GM18526 (cell line): ENCODE results near the gene EFNB2.
A peak's percentile ranks its signal among the peaks of the same experiment; 100 is the strongest.

Experiments used
- POLR2A ChIP-seq: IDR thresholded peaks from 3 replicates; pipeline ENCODE4 v1.6.1; 2011; ENCODE audit not compliant: insufficient read length; ENCODE audit errors: extremely low read depth

Gene EFNB2, protein sequence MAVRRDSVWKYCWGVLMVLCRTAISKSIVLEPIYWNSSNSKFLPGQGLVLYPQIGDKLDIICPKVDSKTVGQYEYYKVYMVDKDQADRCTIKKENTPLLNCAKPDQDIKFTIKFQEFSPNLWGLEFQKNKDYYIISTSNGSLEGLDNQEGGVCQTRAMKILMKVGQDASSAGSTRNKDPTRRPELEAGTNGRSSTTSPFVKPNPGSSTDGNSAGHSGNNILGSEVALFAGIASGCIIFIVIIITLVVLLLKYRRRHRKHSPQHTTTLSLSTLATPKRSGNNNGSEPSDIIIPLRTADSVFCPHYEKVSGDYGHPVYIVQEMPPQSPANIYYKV

DNA sequence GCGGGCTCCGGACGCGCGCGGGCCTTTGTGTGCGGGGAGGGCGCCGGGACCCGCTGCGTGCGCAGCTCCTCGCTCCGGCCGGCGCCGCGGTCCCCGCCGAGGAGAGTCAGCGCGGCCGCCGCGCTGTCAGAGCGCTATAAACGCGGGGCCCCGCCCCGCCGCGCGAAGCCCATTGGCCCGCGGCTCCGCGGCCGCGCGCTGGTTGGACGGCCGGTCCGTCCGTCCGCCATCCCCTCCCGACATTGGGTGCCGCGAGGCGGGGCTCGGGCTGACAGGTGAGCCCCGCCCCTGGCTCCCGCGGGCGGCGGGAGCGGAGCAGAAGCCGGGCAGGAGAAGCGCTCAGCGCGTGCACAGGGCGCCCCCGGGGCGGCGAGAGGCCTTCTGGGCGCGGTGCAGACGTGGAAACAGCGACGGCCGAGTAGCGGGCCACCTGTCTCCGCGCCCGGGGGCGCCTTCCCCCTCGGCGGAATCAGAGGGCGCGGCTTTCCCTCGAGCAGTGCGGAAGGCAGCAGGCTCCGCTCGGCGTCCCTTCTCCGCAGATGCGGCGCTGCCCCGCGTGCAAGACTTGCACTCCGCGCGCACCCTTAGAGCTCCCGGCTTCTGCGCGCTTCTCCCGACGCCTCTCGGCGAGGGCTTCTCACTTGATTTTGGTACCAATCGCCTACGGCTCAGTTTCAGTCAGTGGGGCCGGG, at the start of gene EFNB2:
Gene EFNB2, minus strand, starts transcription at position 111 of the 692 bp plus-strand sequence. CDS start 698 bp downstream, outside the sequence.
- peak; percentile 72 for TF ChIP-seq POLR2A

GRCh38 chr13:106581225-106581624, 45.8 kb upstream of the EFNB2 start:
- TF ChIP-seq POLR2A, result no peak

- TF ChIP-seq POLR2A, result no peak
These were observed 40.4 kb upstream of the EFNB2 start for GRCh38 chr13:106575896-106576295.

DNA sequence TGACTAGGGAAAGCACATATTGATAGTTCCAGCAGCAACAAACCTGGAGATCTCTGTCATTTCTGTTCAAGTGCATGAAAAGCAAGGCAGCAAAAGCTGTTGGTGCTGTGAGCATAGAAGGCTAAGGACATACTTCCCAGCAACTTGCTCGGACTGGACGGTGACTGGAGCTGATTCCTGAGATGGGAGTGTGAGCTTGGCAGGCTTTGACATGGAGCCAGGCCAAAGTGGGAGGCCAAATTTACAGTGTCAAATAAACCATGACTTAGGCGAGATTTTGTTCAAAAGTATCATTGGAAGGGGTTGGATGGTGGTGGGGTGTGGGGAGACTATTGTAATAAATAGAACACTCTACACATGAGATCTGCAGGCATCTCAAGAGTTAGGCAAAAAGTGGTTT, 38.4 kb upstream of the EFNB2 start:
- no peak for TF ChIP-seq POLR2A

DNA sequence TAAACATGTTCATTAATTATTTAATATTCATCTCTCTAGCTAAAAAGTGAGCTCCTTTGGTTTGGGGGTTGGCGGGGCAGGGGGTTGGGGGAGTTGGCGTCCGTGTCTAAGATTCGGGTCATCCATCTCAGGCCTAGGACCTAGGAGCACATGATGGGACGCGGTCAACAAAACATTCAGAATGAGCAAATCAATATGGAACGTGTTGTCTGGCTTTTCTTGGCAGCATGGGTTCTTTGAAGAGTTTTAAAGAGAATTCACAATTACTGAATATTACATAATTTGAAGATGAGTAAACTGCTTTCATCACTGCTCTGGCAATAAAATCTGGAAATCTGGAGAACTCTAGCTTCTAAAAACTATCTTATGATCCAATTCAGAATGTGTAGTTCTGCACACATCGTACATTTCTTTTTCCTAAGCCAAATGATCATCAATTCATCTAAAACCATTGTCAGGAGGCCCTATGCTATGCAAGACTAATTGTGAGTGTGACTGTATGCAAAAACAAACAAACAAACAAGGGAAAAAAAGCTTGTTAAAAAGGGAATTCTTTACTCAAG, 37.9 kb upstream of the EFNB2 start:
- TF ChIP-seq POLR2A, result no peak

DNA sequence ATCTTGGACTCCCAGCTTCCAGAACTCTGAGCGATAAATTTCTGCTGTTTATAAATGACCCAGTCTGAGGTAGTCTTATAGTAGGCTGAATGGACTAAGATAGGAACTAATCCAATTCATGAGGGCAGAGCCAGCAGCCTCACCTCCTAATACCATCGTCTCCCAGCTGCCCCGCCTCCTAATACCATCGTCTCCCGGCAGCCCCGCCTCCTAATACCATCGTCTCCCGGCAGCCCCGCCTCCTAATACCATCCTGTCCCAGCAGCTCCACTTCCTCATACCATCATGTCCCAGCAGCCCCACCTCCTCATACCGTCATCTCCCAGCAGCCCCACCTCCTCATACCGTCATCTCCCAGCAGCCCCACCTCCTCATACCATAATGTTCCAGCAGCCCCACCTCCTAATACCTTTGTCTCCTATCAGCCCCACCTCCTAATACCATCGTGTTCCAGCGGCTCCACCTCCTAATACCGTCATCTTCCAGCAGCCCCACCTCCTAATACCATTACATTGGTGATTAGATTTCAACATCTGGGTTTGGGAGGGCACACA, 34.9 kb upstream of the EFNB2 start:
- TF ChIP-seq POLR2A, result no peak

GRCh38 chr13:106569233-106570095, 34.0 kb upstream of the EFNB2 start:
- TF ChIP-seq POLR2A, result no peak

GRCh38 chr13:106568299-106569003, 33.0 kb upstream of the EFNB2 start:
- no peak for TF ChIP-seq POLR2A

- TF ChIP-seq POLR2A, result peak; percentile 89
These were observed 32.2 kb upstream of the EFNB2 start, which contains the start of gene ARGLU1 for GRCh38 chr13:106567474-106568298. Gene ARGLU1 (minus strand): TSS chr13:106568137. CDS start chr13:106567919, 218 bp downstream.

GRCh38 chr13:106566641-106567473, 31.4 kb upstream of the EFNB2 start:
- TF ChIP-seq POLR2A, result no peak

- no peak for TF ChIP-seq POLR2A
These were observed 29.8 kb upstream of the EFNB2 start for GRCh38 chr13:106565127-106565775.

DNA sequence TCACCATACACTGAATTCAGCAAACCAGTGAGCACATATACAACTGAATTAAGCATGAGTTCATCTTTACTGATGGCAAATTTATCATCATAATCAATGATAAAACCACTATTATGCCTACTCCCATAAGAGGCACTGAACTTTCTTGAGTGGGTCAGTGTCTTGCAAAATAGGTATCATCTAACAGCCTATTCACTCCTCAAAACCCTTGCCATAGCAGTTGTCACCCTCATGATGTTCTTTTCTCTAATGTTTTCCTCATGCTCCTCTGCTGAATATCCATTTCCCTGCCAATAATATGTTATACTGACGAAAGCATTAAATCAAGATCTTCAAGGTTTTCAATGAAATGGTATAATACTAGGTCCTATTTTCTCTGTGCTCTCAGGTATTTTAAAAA, 26.8 kb upstream of the EFNB2 start:
- no peak for TF ChIP-seq POLR2A
